H1 (cell line): ENCODE results near the gene ADCY5. TPM values are rescaled to one million over a fixed set of nuclear protein-coding genes. Genes with fewer than 3 reads are reported as not detected.

Source experiments
- CHD2 ChIP-seq: IDR thresholded peaks from 2 replicates; pipeline ENCODE4 v1.6.1; 2012; ENCODE audit warnings: low read length, improper control_type of control experiment
- JUN ChIP-seq: IDR thresholded peaks from 2 replicates; pipeline ENCODE4 v1.6.1; 2011; ENCODE audit warnings: low read depth, mild to moderate bottlenecking, improper control_type of control experiment, low read length
- RAD21 ChIP-seq, 2 experiments: IDR thresholded peaks in 1 of 2; conservative IDR thresholded peaks in 1 of 2; 2 replicates each; pipeline ENCODE4 v1.6.1; 2011; ENCODE audit warnings: low read depth in 2 of 2, low read length in 2 of 2, improper control_type of control experiment in 1 of 2, inconsistent platforms in 1 of 2, mild to moderate bottlenecking in 1 of 2, moderate library complexity in 1 of 2
- RBBP5 ChIP-seq: IDR thresholded peaks from 2 replicates; pipeline ENCODE4 v1.7.1; 2012; ENCODE audit warnings: low read depth, mild to moderate bottlenecking, inconsistent platforms, low read length, moderate library complexity, borderline replicate concordance
- SP4 ChIP-seq: IDR thresholded peaks from 2 replicates; pipeline ENCODE4 v1.6.1; 2012; ENCODE audit warnings: low read length, inconsistent platforms
- TCF12 ChIP-seq: IDR thresholded peaks from 2 replicates; pipeline ENCODE4 v1.6.1; 2011; ENCODE audit warnings: low read depth, mild to moderate bottlenecking, low read length
- polyA plus RNA-seq, 7 experiments: library from polyadenylated mRNA; depleted of rRNA in 3 of 7; stranded (reverse) in 5 of 7; unstranded in 2 of 7; fragments of >200 nt in 5 of 7; fragments of 200-250 nt in 2 of 7; gene quantifications; 1 replicate in 5 of 7; 2 replicates in 1 of 7; 4 replicates in 1 of 7; pipeline versions ENCODE4 v1.2.1 to v1.2.3, GENCODE V29; 2011 to 2013; ENCODE audit warnings: missing spikeins in 2 of 7, mixed read lengths in 2 of 7
- total RNA-seq: library from RNA; stranded (reverse); fragmentation: NEBNext Ultra II Directional; extraction: Animal tissue kit (Norgen Biotek cat#: 25700); gene quantifications from 2 replicates; pipeline ENCODE4 v1.2.1, GENCODE V29; 2021
- TF ChIP-seq, protein P1 (sequence below): fragments of 300-600 bp; sonication (generic); IDR thresholded peaks from 2 replicates; pipeline ENCODE4 v1.7.1; 2012; ENCODE audit warnings: low read length, moderate library complexity, mild to moderate bottlenecking, inconsistent platforms; ENCODE audit not compliant: insufficient replicate concordance

The ADCY5 gene
- total and polyA plus RNA-seq, 2 of the 8 experiments (the other 6 are each of a cell fraction or from before 2014, with no cell fraction given), result 18.9 to 40.8 TPM

DNA sequence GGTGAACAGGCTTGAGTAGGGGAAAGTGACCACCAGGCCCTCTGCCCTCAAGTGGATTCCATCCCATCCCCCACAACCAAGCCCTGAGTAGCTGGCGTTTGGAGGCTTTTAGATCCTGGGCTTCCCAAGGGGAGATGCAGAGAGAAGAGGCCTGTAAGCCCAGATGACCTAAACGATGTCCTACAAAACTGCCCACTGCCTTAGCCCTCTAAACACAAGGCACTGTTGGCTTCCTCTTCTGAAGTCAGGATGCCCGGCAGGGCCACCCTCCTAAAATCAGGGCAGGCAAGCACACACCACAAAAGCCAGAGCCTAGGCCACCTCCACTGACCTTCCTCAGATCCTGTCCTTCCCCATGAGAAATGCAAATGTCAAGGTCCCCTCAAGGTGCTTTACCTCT, 68.6 kb downstream of the ADCY5 start (continued):
- TF ChIP-seq, protein P1, sequence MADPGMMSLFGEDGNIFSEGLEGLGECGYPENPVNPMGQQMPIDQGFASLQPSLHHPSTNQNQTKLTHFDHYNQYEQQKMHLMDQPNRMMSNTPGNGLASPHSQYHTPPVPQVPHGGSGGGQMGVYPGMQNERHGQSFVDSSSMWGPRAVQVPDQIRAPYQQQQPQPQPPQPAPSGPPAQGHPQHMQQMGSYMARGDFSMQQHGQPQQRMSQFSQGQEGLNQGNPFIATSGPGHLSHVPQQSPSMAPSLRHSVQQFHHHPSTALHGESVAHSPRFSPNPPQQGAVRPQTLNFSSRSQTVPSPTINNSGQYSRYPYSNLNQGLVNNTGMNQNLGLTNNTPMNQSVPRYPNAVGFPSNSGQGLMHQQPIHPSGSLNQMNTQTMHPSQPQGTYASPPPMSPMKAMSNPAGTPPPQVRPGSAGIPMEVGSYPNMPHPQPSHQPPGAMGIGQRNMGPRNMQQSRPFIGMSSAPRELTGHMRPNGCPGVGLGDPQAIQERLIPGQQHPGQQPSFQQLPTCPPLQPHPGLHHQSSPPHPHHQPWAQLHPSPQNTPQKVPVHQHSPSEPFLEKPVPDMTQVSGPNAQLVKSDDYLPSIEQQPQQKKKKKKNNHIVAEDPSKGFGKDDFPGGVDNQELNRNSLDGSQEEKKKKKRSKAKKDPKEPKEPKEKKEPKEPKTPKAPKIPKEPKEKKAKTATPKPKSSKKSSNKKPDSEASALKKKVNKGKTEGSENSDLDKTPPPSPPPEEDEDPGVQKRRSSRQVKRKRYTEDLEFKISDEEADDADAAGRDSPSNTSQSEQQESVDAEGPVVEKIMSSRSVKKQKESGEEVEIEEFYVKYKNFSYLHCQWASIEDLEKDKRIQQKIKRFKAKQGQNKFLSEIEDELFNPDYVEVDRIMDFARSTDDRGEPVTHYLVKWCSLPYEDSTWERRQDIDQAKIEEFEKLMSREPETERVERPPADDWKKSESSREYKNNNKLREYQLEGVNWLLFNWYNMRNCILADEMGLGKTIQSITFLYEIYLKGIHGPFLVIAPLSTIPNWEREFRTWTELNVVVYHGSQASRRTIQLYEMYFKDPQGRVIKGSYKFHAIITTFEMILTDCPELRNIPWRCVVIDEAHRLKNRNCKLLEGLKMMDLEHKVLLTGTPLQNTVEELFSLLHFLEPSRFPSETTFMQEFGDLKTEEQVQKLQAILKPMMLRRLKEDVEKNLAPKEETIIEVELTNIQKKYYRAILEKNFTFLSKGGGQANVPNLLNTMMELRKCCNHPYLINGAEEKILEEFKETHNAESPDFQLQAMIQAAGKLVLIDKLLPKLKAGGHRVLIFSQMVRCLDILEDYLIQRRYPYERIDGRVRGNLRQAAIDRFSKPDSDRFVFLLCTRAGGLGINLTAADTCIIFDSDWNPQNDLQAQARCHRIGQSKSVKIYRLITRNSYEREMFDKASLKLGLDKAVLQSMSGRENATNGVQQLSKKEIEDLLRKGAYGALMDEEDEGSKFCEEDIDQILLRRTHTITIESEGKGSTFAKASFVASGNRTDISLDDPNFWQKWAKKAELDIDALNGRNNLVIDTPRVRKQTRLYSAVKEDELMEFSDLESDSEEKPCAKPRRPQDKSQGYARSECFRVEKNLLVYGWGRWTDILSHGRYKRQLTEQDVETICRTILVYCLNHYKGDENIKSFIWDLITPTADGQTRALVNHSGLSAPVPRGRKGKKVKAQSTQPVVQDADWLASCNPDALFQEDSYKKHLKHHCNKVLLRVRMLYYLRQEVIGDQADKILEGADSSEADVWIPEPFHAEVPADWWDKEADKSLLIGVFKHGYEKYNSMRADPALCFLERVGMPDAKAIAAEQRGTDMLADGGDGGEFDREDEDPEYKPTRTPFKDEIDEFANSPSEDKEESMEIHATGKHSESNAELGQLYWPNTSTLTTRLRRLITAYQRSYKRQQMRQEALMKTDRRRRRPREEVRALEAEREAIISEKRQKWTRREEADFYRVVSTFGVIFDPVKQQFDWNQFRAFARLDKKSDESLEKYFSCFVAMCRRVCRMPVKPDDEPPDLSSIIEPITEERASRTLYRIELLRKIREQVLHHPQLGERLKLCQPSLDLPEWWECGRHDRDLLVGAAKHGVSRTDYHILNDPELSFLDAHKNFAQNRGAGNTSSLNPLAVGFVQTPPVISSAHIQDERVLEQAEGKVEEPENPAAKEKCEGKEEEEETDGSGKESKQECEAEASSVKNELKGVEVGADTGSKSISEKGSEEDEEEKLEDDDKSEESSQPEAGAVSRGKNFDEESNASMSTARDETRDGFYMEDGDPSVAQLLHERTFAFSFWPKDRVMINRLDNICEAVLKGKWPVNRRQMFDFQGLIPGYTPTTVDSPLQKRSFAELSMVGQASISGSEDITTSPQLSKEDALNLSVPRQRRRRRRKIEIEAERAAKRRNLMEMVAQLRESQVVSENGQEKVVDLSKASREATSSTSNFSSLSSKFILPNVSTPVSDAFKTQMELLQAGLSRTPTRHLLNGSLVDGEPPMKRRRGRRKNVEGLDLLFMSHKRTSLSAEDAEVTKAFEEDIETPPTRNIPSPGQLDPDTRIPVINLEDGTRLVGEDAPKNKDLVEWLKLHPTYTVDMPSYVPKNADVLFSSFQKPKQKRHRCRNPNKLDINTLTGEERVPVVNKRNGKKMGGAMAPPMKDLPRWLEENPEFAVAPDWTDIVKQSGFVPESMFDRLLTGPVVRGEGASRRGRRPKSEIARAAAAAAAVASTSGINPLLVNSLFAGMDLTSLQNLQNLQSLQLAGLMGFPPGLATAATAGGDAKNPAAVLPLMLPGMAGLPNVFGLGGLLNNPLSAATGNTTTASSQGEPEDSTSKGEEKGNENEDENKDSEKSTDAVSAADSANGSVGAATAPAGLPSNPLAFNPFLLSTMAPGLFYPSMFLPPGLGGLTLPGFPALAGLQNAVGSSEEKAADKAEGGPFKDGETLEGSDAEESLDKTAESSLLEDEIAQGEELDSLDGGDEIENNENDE, result no peak
- TF ChIP-seq RBBP5 (no peak), CHD2 (no peak), TCF12 (no peak), RAD21 (IDR thresholded peaks at IDR 0.05 in 1 of 2, conservative IDR thresholded peaks at IDR 0.05 in 1 of 2; ENCODE audit: low read depth in 2 of 2, low read length in 2 of 2) (no peak), JUN (no peak), SP4 (no peak)
- TF ChIP-seq, all 59 proteins: peak for 0
